MM.1S (cell line): Measurements from ENCODE around the gene PRR19.

Experiments used
- DNase-seq: peaks from one replicate; pipeline ENCODE4 v3.0.0-alpha.2; 2015
- H2AFZ ChIP-seq: fragments of 300-600 bp; sonication (generic); 2 replicates; pipeline ENCODE4 v1.6.0; 2016; ENCODE audit warnings: antibody characterized with exemption, low read length
- H3F3A ChIP-seq: fragments of 300-600 bp; sonication (generic); 2 replicates; pipeline ENCODE4 v1.6.1; 2016; ENCODE audit warnings: mild to moderate bottlenecking, antibody characterized with exemption, low read length, moderate library complexity, mixed read lengths; ENCODE audit not compliant: insufficient read depth
- H3K27ac ChIP-seq: fragments of 300-600 bp; sonication (generic); 2 replicates; pipeline ENCODE4 v1.5.1; 2016; ENCODE audit warnings: mild to moderate bottlenecking, low read length
- H3K27me3 ChIP-seq: fragments of 300-600 bp; sonication (generic); replicated peaks from 2 replicates; pipeline ENCODE4 v1.6.0; 2016; ENCODE audit warnings: low read length; ENCODE audit not compliant: insufficient read depth
- H3K36me3 ChIP-seq: fragments of 300-600 bp; sonication (generic); replicated peaks from 2 replicates; pipeline ENCODE4 v1.6.1; 2016; ENCODE audit warnings: mild to moderate bottlenecking, low read length, mixed read lengths; ENCODE audit not compliant: insufficient read depth
- H3K4me1 ChIP-seq: fragments of 300-600 bp; sonication (generic); 2 replicates; pipeline ENCODE4 v1.6.1; 2016; ENCODE audit warnings: low read length, mixed read lengths
- H3K4me2 ChIP-seq: fragments of 300-600 bp; sonication (generic); 2 replicates; pipeline ENCODE4 v1.6.0; 2016; ENCODE audit warnings: low read depth, low read length
- H3K4me3 ChIP-seq: fragments of 300-600 bp; sonication (generic); 2 replicates; pipeline ENCODE4 v1.5.1; 2016; ENCODE audit warnings: low read length, mixed read lengths
- H3K79me2 ChIP-seq: fragments of 300-600 bp; sonication (generic); 2 replicates; pipeline ENCODE4 v1.6.1; 2016; ENCODE audit warnings: mixed run types, low read length, mixed read lengths
- H3K9ac ChIP-seq: fragments of 300-600 bp; sonication (generic); 2 replicates; pipeline ENCODE4 v1.6.1; 2016; ENCODE audit warnings: low read length, mixed read lengths
- H3K9me2 ChIP-seq: fragments of 300-600 bp; sonication (generic); replicated peaks from 2 replicates; pipeline ENCODE4 v1.6.1; 2016; ENCODE audit warnings: mild to moderate bottlenecking, low read length, mixed read lengths; ENCODE audit not compliant: insufficient read depth
- H3K9me3 ChIP-seq: fragments of 300-600 bp; sonication (generic); replicated peaks from 2 replicates; pipeline ENCODE4 v1.6.1; 2016; ENCODE audit warnings: mild to moderate bottlenecking, low read length, mixed read lengths; ENCODE audit not compliant: insufficient read depth
- H4K20me1 ChIP-seq: fragments of 300-600 bp; sonication (generic); 2 replicates; pipeline ENCODE4 v1.6.1; 2016; ENCODE audit warnings: mild to moderate bottlenecking, low read length, moderate library complexity, mixed read lengths; ENCODE audit not compliant: insufficient read depth
- CTCF ChIP-seq: fragments of 300-600 bp; sonication (generic); IDR thresholded peaks from 2 replicates; pipeline ENCODE4 v1.5.1; 2016; ENCODE audit warnings: antibody characterized with exemption, low read length, mixed read lengths
- EZH2 ChIP-seq: fragments of 300-600 bp; sonication (generic); optimal IDR thresholded peaks from 2 replicates; pipeline ENCODE3; 2017; ENCODE audit warnings: low read depth, mild to moderate bottlenecking, antibody characterized with exemption, low read length, mixed read lengths
- EZH2phosphoT487 ChIP-seq: fragments of 300-600 bp; sonication (generic); IDR thresholded peaks from 2 replicates; pipeline ENCODE4 v1.6.1; 2018; ENCODE audit warnings: antibody characterized with exemption, low read length

The PRR19 gene

DNA sequence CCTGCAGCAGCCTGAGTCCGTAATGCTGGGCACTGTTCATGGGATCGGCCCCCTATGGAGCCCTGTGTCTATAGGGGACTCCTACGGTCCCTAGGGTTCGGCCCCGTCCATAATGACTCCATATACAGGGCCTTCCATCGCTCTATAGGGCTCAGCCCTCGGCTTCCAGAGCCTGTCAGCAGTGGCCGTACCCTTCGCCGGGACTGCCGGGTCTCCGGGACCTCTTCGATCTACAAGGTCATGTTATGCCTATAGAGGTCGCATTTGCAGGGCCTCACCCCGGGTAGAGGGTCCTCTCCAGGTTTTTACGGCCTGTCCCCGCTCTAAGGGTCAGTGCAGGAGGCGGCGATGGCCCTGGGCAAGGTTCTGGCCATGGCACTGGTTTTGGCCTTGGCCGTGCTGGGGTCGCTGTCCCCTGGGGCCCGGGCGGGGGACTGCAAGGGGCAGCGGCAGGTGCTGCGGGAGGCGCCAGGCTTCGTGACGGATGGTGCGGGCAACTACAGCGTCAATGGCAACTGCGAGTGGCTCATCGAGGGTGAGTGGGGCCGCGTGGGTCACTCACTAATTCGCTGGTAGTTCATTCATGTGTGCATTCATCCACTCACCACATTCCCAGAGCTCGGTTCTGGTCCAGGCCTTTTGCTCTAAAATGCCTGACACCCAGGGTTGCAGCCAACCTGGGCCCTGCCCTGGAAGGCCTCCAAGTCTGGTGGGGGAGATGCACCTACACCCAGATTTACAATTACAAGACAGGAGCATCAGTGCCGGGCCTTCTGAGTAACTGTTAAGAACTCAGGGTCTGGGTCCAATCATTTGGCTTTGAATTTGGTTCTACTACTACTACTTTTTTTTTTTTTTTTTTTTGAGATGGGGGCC lies 24.2 kb downstream of the PRR19 start:
- Histone ChIP-seq H3K9ac (peak overlapping the region; percentile 83), H3K27ac (peak overlapping the region; percentile 3; the same call in 1 of the 2 replicates), H3K4me1 (no peaks in the 10 kb centered on the region), H3K4me2 (peak overlapping the region; percentile 74; the same call in 1 of the 2 replicates), H3F3A (no peaks in the 10 kb centered on the region), H3K9me2 (no peaks in the 10 kb centered on the region), H3K4me3 (peak overlapping the region; percentile 98), H4K20me1 (no peaks in the 10 kb centered on the region), H2AFZ (peak overlapping the region; percentile 94), H3K36me3 (no peaks in the 10 kb centered on the region), H3K9me3 (no peaks in the 10 kb centered on the region), H3K27me3 (peaks cover 28% of the 10 kb centered on the region), H3K79me2 (peaks cover 20% of the 10 kb centered on the region)
- DNase-seq = peak; percentile 44
- TF ChIP-seq EZH2phosphoT487 = no peak
- TF ChIP-seq CTCF = peak; percentile 37

- Histone ChIP-seq H3K9ac (no peak overlapping the region), H3K27me3 (peaks cover 22% of the 10 kb centered on the region), H3K9me2 (no peaks in the 10 kb centered on the region), H3K36me3 (no peaks in the 10 kb centered on the region), H3K4me3 (no peak overlapping the region), H3K4me2 (no peak overlapping the region; the same call in 1 of the 2 replicates), H4K20me1 (no peaks in the 10 kb centered on the region), H2AFZ (no peak overlapping the region), H3K27ac (no peak overlapping the region), H3K9me3 (no peaks in the 10 kb centered on the region), H3K4me1 (no peaks in the 10 kb centered on the region), H3K79me2 (peaks cover 20% of the 10 kb centered on the region), H3F3A (no peaks in the 10 kb centered on the region)
- no peak for DNase-seq
- TF ChIP-seq EZH2 = no peak
- TF ChIP-seq CTCF = no peak
- no peak for TF ChIP-seq EZH2phosphoT487
These were observed 25.0 kb downstream of the PRR19 start for GRCh38 chr19:42326969-42327368.

DNA sequence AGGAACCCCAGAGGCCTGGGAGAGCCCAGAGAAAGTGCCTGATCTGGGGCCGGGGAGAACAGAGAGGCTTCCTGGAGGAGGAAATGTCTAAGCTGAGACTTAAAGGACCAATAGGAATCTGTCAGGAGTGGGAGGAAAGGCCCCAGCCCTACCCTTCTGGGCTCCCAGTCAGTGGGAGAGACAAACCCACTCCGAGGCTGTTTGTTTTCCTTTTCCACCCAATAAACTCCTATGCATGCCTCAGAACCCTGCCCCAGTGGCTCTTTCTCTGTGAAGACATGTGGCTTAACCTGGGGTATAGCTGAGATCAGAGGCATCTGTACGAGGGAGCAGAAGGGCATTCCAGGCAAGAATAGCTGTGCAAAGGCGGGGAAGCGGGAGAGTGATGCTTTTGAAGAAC lies 25.4 kb downstream of the PRR19 start:
- H3K4me2 ChIP-seq = no peak overlapping the region
- no peak overlapping the region for H3K9ac ChIP-seq

GRCh38 chr19:42328106-42328505 lies 26.2 kb downstream of the PRR19 start:
- Histone ChIP-seq H3K9me3 (no peaks in the 10 kb centered on the region), H3K4me2 (no peak overlapping the region), H3K36me3 (no peaks in the 10 kb centered on the region), H3K27me3 (peaks cover 13% of the 10 kb centered on the region), H3F3A (no peaks in the 10 kb centered on the region), H3K27ac (no peak overlapping the region), H3K4me3 (no peak overlapping the region), H2AFZ (no peak overlapping the region), H3K4me1 (no peaks in the 10 kb centered on the region), H3K9ac (no peak overlapping the region), H3K9me2 (no peaks in the 10 kb centered on the region), H4K20me1 (no peaks in the 10 kb centered on the region), H3K79me2 (peaks cover 20% of the 10 kb centered on the region)
- TF ChIP-seq CTCF (no peak), EZH2 (no peak), EZH2phosphoT487 (no peak)
- no peak for DNase-seq

More for the DNA sequence above, 25.4 kb downstream of the PRR19 start:
- DNase-seq = no peak
- Histone ChIP-seq H3K27me3 (peaks cover 18% of the 10 kb centered on the region), H3K4me1 (no peaks in the 10 kb centered on the region), H3K9me3 (no peaks in the 10 kb centered on the region), H3K9me2 (no peaks in the 10 kb centered on the region), H3K79me2 (peaks cover 20% of the 10 kb centered on the region), H4K20me1 (no peaks in the 10 kb centered on the region), H3K27ac (no peak overlapping the region), H3K4me3 (no peak overlapping the region), H3K36me3 (no peaks in the 10 kb centered on the region), H3F3A (no peaks in the 10 kb centered on the region), H2AFZ (no peak overlapping the region)
- TF ChIP-seq EZH2phosphoT487 = no peak
- TF ChIP-seq EZH2 = no peak
